Skin epidermis (tissue), 12 donors: ENCODE data around the gene COX19.

Experiments
- H3K27ac ChIP-seq, 21 experiments: fragments of 200-600 bp; sonication (generic) in 11 of 21; one replicate each; pipeline ENCODE4 v1.5.0; 2020; ENCODE audit warnings: mild to moderate bottlenecking in 3 of 21, inconsistent platforms in 2 of 21, moderate library complexity in 2 of 21
- H3K4me3 ChIP-seq, 7 experiments: fragments of 200-600 bp; sonication (generic) in 2 of 7; one replicate each; pipeline ENCODE4 v1.5.0; 2020; ENCODE audit warnings: inconsistent platforms in 2 of 7, mild to moderate bottlenecking in 2 of 7, moderate library complexity in 1 of 7

The COX19 gene

DNA sequence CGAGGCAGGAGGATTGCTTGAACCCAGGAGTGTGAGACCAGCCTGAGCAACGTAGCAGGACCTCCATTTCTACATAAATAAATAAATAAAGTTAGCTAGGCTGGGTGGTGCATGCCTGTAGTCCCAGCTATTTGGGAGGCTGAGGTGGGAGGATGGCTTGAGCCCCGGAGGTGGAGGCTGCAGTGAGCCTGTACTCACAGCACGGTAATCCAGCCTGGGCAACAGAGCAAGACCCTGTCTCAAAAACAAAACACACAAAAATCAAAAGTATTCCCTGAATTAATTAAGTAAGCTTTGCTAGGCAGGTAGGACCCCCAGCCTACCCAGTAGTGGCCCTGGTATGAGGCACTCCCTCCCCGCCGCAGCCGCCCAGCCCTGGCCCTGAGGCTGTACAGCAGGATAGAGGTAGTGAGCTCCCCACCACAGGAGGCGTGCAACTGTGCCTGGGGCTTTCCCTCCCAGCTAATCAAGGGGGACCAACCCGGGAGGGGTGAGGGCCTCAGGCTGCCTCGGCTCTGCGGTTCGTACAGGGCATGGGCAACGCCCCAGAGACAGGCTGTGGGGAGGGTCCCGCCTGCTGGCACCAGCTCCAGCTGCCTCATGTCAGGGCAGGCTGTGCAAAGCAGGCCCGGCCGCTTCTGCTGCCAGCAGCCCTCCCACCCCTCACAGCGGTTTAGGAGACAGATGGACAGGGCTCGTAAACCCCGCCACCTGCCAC is 6.6 kb upstream of the COX19 start:
- H3K27ac ChIP-seq, result peak overlapping the region in 3 of 21 experiments; percentile 28 to 82 (median 62)
- H3K4me3 ChIP-seq, result no peak overlapping the region

DNA sequence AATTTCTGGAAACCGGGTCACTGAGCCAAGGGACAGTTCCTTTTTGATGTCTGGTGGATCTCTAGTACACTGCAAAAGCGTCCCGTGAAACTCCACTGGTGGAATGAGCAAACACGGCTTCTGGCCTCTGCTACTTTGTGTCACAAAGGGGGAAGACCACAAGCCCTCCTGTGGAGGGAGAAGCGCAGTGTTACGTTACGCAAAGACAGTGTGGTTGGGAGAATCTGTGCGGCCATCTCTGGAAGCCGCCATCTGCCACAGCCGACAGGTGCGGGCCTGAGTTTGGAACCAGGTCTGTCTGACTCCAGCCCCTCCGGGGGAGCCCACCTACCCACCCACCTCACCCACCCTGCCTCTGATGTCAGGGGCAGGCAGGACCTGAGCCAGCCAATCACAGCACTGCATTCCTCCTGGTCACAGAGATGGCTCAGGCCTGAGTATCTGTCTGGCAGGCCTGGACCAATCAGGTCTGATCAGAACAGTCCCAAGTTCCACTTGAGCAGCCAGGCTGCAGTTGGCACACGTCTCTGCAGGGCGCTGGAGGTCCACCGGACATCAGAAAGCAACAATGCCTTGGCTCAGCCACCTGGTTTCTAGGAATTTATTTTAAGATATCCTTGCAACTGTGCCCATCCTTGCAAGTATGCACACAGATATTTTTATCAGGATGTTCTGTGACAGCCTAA is 4.7 kb upstream of the COX19 start:
- H3K4me3 ChIP-seq, result no peak overlapping the region
- H3K27ac ChIP-seq, result no peak overlapping the region

DNA sequence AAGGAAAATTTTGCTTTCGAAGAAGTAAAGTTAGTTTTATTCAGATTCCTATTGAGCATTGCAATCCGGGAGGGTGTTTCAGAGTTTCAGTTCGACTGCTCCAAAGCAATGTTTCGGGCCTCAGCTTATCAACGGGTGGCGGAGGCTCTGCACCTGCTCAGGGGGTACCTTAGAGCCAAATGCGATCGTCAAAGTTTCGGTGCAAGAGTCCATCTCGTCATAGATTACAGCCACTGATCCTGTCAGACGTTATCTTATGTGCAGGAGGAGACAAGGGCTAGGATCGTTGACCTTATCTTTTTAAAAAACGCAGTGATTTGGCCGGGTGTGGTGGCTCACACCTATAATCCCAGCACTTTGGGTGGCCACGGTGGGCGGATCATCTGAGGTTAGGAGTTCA is 3.8 kb upstream of the COX19 start:
- Histone ChIP-seq H3K27ac (no peak overlapping the region), H3K4me3 (no peak overlapping the region)

DNA sequence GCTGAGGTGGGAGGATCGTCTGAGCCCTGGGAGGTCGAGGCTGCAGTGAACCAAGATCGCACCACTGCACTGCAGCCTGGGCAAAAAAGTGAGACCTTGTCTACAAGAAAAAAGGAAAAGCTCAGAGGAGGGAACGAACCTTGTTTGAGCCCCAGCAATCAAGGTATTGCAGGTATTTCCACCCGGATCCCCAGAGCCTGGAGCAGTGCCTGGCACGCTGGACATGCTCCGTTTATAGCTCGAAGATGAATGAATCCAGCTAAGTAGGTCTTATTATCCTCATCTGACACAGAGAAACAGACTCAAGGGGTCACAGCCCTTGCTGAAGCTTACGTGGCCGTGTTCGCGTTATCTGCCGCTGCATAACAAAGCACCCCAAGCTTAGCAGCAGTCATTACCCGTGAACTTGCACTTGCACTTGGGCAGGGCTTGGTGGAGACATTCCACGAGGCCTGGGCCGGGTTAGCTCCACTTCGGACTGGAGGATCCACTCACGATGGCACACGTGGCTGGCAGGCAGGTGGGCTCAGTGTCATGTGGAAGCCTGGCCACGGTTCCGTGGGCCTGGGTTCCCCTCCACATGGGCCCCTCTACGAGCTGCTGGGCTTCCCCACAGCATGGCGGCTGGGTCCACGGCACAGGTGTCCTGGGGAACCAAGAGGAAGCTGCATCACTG is 3.2 kb upstream of the COX19 start:
- Histone ChIP-seq H3K4me3 (no peak overlapping the region), H3K27ac (peak overlapping the region in 1 of 21 experiments; percentile 76)

DNA sequence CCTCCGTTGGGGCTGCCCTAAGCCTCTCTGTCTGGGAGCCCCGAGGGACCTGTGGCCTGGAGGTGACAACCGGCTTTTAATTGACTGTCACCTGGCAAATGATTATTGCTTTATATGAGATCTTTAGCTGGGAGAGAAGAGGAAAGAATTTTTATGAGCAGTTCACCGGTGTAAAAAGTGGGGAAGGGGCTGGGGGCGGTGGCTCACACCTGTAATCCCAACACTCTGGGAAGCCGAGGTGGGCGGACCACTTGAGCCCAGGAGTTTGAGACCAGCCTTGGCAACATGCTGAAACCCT is 2.6 kb upstream of the COX19 start:
- peak overlapping the region in 2 of 21 experiments; percentile 24 to 76 for H3K27ac ChIP-seq
- no peak overlapping the region for H3K4me3 ChIP-seq

DNA sequence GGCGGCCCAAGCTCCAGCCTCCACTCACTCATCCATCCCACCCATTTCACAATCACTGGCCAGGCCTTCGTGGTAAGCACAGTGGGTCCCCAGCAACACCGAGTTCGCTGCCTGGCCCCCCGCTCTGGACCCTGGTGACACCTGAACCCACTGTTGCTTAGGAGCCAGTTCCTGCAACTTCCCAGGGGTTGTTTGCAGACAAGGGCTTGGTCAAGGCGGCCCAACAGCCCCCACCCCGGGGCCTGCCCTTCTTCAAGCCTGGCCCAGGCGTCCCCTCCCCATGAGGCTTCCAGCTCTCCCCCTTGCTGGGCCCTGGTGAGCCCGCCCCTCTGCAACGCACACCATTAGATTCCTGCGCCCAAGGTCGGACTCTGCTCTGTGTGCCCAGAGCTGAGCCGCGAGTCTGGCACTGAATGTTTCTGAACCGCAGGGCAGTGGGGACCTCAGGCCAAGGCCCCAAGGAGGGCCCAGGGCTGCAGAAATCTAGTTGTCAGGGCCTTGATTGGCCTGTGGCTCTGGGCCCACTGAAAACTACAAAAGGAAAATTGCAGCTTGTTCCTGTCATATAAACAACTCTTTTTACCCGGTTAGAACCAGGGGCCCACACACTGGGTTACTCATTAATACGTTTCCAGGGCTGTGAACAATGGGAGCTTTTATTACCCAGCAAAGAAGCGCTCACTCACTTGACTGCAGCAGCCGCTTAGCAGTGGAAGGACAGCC is 2.1 kb upstream of the COX19 start:
- no peak overlapping the region for H3K4me3 ChIP-seq
- H3K27ac ChIP-seq, result peak overlapping the region in 4 of 21 experiments; percentile 24 to 76 (median 40)

DNA sequence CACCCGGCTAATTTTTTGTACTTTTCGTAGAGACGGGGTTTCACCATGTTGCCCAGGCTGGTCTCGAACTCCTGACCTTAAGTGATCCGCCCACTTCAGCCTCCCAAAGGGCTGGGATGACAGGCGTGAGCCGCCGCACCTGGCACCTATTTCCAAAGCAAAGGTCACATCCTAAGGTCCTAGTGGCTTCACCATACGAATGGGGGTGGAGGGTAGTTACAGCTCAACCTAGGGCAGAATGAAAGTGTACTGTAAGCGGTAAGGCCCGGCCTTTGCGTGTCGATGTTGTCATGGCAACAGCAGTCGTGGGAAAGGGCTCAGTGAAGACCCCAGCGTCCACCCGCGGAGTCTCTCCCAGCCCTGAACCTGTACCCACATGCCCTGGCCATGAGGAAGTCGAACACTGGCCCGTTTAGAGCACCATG is 1.6 kb upstream of the COX19 start:
- Histone ChIP-seq H3K4me3 (no peak overlapping the region), H3K27ac (peak overlapping the region in 3 of 21 experiments; percentile 24 to 76 (median 39))

DNA sequence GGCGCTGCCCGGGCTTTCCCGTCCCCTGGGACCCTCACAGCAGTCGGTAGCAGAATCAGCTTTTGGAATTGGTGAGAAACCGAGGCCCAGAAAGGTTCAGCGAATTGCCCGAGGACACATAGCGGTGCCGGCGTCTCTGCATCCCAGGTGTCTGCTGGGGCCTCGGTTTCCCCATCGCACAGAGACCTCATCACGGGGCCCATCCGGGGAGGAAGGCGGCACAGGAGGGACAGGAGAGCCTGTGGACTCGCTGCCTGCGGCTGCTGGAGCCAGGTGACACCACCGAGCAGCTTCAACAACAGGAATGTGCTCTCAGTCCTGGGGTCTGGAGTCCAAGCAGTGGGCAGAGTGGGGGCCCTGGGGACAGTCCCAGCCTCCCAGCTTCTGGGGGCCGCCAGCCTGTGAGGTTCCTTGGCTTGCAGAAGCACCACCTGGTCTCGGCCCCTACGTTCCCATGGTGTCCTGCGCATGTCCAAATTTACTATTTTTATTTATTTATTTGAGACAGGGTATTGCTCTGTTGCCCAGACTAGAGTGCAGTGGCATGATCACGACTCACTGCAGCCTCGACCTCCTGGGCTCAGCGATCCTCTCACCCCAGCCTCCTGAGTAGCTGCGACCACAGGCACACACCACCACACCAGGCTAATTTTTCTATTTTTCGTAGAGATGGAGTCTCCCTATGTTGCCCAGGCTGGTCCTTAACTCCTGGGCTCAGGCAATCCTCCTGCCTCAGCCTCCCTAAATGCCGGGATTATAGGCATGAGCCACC is 539 bp upstream of the COX19 start:
- H3K4me3 ChIP-seq, result peak overlapping the region; percentile 73 to 100 (median 97)
- peak overlapping the region in 15 of 21 experiments; percentile 93 to 99 (median 97) for H3K27ac ChIP-seq

DNA sequence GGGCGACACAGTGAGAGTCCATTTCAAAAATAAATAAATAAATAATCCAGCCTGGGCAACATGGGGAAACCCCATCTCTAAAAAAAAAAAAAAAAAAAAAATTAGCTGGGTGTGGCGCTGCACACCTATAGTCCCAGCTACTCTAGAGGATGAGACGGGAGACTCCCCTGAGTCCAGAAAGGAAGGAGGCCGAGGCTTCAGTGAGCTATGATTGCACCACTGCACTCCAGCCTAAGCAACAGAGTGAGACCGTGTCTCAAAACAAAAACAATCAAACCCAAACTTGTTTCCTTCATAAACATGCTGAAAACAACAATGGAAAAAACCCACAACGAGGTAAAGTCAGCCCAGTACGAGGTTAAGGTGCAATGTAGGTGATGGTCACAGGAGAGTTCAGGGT is 1.2 kb downstream of the COX19 start:
- Histone ChIP-seq H3K27ac (peak overlapping the region in 10 of 21 experiments; percentile 93 to 99 (median 97)), H3K4me3 (peak overlapping the region; percentile 73 to 100 (median 97))

DNA sequence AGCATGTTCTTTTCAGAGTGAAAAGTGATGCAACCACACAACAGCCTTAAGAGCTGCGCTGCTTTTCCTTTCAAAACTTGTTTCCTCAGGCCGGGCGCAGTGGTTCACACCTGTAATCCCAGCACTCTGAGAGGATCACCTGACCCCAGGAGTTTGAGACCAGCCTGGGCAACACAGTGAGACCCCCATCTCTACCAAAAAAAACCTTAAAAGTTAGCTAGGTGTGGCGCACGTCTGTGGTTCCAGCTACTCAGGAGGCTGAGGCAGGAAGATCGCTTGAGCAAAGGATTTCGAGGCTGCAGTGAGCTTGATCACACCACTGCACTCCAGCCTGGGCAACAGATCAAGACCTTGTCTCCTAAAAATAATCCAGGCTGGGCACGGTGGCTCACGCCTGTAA is 2.0 kb downstream of the COX19 start:
- Histone ChIP-seq H3K27ac (no peak overlapping the region), H3K4me3 (no peak overlapping the region)

DNA sequence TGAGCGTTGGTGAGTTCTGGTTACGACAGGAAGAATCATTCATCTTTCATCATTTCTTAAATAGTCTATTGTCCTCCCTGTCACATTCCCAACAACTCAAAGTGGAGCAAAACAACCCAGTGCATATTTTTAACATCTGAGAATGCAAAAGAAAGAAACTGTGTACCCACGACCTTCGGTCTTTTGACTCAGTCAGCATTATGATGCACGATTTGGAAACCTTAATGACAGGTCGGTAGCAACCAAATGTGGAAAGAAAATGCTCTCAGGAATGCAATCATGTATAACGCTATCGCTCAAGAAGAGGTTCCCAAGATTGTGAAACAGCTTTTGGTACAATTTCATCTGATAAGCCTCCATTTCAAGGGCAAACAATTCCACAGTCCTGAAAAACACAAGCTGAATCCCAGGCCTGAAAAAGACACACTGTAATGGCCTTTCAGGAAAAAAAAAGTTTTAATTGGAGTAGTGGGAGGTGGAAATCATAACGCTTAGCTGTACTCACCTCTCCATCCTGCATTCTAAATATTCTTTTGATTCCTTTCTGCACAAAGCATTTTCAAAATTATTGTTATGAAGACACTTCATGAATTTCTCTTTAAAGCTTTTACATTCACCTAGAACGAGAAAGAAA is 2.6 kb downstream of the COX19 start:
- no peak overlapping the region for H3K4me3 ChIP-seq
- H3K27ac ChIP-seq, result no peak overlapping the region

DNA sequence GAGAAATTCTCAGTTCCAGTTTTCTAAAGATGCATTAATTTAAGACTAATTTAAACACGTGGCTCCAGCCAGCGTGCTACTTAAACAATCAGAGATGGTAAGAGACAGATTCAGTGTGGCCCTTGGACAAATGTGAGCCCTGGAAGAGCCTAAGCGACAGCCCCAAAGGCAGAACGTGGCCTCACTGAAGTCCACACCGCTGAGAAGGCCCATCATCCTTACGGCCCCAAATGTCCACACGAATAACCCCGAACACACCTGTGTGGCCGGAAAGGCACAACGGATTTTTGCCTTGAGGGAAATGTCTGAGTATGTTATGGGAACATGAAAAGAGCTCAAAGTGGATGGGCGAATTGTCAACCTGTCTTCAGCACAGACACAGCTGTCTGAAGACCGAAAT is 3.2 kb downstream of the COX19 start:
- H3K4me3 ChIP-seq, result no peak overlapping the region
- no peak overlapping the region for H3K27ac ChIP-seq

DNA sequence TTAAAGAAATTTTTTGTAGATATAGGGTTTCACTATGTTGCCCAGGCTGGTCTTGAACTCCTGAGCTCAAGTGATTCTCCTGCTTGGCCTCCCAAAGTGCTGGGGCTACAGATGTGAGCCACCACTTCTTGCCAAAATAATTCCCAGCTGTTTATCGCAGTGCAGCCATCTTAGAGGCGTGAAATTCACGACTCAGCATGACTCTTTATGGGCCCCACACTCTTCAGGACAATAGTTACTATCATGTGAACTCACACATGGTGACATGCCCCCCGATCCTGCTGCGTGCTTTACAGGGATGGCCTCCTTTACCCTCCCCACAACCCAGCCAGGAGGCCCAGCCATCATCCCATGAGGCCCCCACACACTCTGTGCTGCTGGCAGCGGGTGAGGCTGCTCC is 4.6 kb downstream of the COX19 start:
- Histone ChIP-seq H3K4me3 (no peak overlapping the region), H3K27ac (no peak overlapping the region)

DNA sequence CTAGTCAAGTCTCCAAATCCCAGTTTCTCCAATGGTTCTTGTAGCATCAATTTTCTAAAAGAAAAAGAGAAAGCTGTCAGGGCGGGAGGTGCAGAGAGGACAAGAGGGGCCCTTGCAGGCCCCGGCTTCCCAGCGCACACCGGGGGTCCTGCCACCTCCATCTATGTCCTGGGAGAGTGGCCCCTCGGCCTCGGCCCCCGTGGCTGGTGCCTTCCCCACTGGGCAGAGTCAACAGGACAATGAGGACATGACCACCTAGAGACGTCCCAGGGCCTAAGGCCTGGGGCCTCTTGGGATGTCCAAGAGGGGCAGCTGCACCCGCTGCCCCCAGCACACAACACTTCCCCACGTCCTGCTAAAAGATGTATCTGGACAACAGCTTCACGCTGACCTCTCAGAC is 5.9 kb downstream of the COX19 start:
- H3K4me3 ChIP-seq, result no peak overlapping the region
- no peak overlapping the region for H3K27ac ChIP-seq

DNA sequence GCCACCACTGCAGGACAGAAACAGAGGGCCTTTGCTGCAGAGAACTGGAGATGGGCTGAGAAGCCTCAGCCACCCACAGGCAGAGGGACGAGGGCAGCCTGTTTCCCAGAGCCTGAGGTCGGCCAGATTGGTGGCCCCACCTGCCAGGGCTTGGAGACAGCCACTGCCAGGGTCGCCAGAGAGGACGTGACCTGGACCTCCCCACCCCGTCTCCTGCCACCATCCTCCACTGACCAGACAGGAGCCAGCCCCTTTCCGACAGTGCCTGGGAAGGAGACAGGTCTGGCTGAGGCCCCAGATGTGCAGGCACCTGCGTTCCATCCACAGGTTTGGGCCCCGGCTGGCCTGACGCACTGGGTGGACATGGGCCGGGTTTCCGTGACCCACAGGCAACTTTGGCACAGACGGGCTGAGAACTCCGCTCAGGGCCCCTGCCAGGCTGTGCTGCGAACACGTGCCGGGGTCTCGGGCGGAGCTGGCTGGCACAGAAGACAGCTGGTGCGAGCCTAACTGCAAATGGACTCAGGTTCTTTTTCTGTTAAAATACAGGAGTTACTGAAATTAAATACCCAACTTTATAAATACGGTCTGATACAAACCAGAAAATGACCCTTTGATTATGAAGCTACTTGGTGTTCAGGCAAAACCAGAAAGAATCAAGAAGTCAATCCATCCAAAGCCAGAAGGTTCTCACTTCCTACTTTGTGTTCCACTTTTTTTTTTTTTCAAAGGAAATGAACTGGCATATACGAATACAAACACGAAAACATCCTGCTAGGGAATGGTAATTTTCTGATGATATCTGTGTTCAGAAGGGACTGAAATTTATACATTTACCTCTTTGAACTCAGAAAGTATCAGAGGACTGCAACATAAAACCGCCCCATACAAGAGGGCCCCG is 6.9 kb downstream of the COX19 start:
- no peak overlapping the region for H3K4me3 ChIP-seq
- H3K27ac ChIP-seq, result peak overlapping the region in 1 of 21 experiments; percentile 14

DNA sequence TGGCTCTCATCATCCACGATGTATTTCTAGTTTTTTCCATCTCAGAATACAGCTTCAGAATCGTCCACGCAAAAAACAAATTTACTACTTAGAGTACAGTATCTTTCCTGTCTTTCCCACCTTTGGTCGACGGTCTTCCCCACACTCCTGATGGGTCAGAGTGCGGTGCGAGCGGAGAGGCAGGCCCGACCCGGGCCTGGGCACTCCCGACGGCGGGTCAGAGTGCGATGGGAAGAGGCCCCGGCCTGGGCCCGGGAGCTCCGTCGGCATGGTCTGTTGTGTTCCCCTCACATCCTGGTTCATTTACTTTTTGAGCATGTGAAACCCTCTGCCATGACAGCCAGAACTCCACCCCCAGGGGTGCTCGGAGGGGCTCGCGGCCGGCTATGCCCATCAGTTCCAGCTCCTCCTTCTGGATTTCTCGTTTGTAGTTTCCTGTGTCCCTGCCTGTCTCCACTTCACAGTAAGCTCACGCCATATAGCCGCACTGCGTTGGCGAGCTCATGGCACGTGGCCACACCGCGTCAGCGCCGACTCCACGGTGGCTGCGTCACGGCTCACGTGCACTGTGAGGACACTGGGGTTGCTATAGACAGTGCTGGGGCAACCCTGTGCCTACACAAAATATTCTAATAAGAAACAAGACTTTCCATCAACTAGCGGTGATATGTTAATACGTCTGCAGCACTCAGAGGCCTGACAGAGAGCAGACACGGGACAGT is 7.8 kb downstream of the COX19 start:
- Histone ChIP-seq H3K27ac (no peak overlapping the region), H3K4me3 (no peak overlapping the region)

DNA sequence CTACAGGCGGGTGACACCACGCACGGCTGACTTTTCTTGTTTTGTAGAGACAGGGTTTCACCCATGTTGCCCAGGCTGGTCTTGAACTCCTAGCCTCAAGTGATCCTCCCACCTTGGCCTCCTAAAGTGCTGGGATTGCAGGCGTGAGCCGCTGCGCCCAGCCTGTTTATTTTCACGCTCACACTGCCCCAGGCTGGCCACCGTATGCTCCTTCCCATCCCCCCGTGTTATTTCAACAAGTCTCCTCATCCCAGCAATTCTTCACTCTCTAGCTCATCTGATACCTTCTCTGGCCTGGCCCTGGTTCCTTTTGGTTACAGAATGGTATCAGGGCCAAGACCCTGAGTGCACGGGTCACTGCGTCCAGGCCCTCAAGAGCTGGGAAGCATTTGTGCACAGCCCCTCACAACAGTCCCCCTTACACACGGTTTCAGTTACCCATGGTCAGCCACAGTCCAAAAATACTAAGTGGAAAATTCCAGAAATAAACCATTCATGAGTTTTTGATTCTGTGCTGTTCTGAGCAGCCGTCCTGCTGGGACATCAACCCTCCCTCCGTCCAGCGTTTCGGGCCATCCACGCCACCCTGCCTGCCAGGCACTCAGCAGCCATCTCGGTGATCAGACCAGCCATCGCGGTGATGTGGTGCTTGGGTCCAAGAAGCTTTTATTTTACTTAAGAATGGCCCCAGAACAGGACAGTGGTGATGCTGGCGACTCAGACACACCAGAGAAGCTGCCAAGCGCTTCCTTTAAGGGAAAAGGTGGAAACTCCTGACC is 8.9 kb downstream of the COX19 start:
- Histone ChIP-seq H3K4me3 (no peak overlapping the region), H3K27ac (no peak overlapping the region)
